ENCODE measurements around the gene C16orf89. TPM values are rescaled to one million over a fixed set of nuclear protein-coding genes. Genes with fewer than 3 reads are reported as not detected.

The C16orf89 gene
- total RNA-seq, 1 experiment from 2014 or later, result not detected

DNA sequence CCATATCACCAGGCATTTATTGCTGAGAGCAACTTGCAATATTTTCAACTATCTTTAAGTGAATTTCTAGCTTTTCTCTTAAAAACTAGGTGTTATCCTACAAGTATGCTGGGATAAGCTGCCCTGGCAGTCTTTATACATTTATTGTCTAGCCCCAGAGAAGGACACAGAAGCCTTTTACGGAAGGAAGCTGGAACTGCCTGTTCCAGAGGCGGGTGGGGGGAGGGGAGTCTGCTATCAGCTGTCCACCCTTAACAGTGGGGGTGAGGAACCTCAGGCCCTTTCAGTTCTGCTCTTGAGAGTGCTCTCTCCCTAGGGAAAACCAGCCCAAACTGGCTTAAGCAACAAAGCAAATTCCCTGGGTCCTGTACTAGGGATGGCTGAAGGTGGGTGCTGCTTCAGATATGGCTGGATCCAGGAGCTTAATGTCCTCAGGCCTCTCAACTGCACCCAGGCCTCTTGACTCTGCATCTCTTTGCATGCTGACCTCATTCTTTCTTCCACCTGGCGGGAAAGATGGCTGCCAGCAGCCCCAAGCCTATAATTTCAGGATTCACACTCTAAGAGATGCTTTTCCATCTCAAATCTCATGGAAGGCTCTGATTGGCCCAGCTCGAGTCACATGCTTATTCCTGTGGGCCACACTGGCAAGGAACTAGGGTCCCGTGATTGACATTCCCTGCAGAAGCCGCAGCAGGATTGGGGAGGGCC lies 48.6 kb downstream of the C16orf89 start:
- no TSS peak for BruUV-seq (replicated peaks)
- TF ChIP-seq EZH2 (IDR thresholded peaks at IDR 0.05; ENCODE audit: borderline replicate concordance, low read depth, low read length, poor library complexity, severe bottlenecking) (no peak), CTCF (conservative IDR thresholded peaks at IDR 0.05; ENCODE audit: low read depth, low read length) (no peak)
- CTCF ChIA-PET, result no interaction called here
- H3K27me3 ChIP-seq (replicated peaks; ENCODE audit: insufficient read depth, low read depth, low read length, poor library complexity), result peaks cover 5% of the 10 kb centered on the region
- H3K4me3 ChIP-seq (ENCODE audit: low read depth, low read length, poor library complexity, severe bottlenecking), result no peak overlapping the region
- no peaks in the 10 kb centered on the region for H3K4me1 ChIP-seq (ENCODE audit: insufficient read depth, low read length, poor library complexity, severe bottlenecking)
- POLR2A ChIA-PET (ENCODE audit: low non-redundant PET), result no interaction called here
- H3K9me3 ChIP-seq (ENCODE audit: low read depth, low read length, poor library complexity, severe bottlenecking), result no peaks in the 10 kb centered on the region
- H3K36me3 ChIP-seq (ENCODE audit: insufficient read depth, low read length, poor library complexity, severe bottlenecking), result no peaks in the 10 kb centered on the region
- no peak for DNase-seq (ENCODE audit: low spot score)
- intact Hi-C loops (cut with micrococcal nuclease; ENCODE audit: unreplicated experiment), result no loop called here
- no peak overlapping the region for H3K27ac ChIP-seq (ENCODE audit: low read depth, low read length, poor library complexity, severe bottlenecking)

DNA sequence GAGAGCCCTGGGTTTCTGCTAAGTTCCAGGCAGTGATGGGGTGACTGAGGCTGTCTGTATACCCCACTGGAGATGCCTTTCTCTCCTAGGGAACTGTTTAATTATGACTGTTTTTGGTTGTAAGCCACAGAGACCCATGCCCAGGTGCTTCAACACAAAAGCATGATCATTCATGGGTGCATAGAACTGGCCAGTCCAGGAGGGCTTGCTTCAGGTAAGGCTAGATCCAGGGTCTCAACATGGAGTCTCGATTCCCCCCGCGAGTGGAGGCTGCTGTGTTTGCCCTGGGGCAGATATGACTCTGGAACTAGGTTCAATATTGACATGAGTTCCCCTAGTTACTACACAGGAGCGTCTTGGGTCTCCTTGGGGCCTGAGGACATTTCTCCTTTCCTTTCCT lies 49.9 kb downstream of the C16orf89 start:
- H3K27me3 ChIP-seq (replicated peaks; ENCODE audit: insufficient read depth, low read depth, low read length, poor library complexity), result peaks cover 18% of the 10 kb centered on the region
- no peak for DNase-seq (ENCODE audit: low spot score)
- H3K4me3 ChIP-seq (ENCODE audit: low read depth, low read length, poor library complexity, severe bottlenecking), result no peak overlapping the region
- intact Hi-C loops (cut with micrococcal nuclease; ENCODE audit: unreplicated experiment), result no loop called here
- H3K9me3 ChIP-seq (ENCODE audit: low read depth, low read length, poor library complexity, severe bottlenecking), result no peaks in the 10 kb centered on the region
- no peaks in the 10 kb centered on the region for H3K36me3 ChIP-seq (ENCODE audit: insufficient read depth, low read length, poor library complexity, severe bottlenecking)
- CTCF ChIA-PET, result no interaction called here
- no peak for TF ChIP-seq CTCF (conservative IDR thresholded peaks at IDR 0.05; ENCODE audit: low read depth, low read length)
- TF ChIP-seq EZH2 (IDR thresholded peaks at IDR 0.05; ENCODE audit: borderline replicate concordance, low read depth, low read length, poor library complexity, severe bottlenecking), result no peak
- POLR2A ChIA-PET (ENCODE audit: low non-redundant PET), result no interaction called here
- no peak overlapping the region for H3K27ac ChIP-seq (ENCODE audit: low read depth, low read length, poor library complexity, severe bottlenecking)
- no TSS peak for BruUV-seq (replicated peaks)
- H3K4me1 ChIP-seq (ENCODE audit: insufficient read depth, low read length, poor library complexity, severe bottlenecking), result no peaks in the 10 kb centered on the region

GRCh38 chr16:5015351-5015750 lies 50.4 kb downstream of the C16orf89 start:
- Histone ChIP-seq H3K4me1 (ENCODE audit: insufficient read depth, low read length, poor library complexity, severe bottlenecking) (no peaks in the 10 kb centered on the region), H3K4me3 (ENCODE audit: low read depth, low read length, poor library complexity, severe bottlenecking) (no peak overlapping the region), H3K36me3 (ENCODE audit: insufficient read depth, low read length, poor library complexity, severe bottlenecking) (no peaks in the 10 kb centered on the region), H3K27me3 (replicated peaks; ENCODE audit: insufficient read depth, low read depth, low read length, poor library complexity) (peaks cover 23% of the 10 kb centered on the region), H3K9me3 (ENCODE audit: low read depth, low read length, poor library complexity, severe bottlenecking) (no peaks in the 10 kb centered on the region), H3K27ac (ENCODE audit: low read depth, low read length, poor library complexity, severe bottlenecking) (no peak overlapping the region)
- no TSS peak for BruUV-seq (replicated peaks)
- TF ChIP-seq EZH2 (IDR thresholded peaks at IDR 0.05; ENCODE audit: borderline replicate concordance, low read depth, low read length, poor library complexity, severe bottlenecking) (no peak), CTCF (conservative IDR thresholded peaks at IDR 0.05; ENCODE audit: low read depth, low read length) (no peak)
- no peak for DNase-seq (ENCODE audit: low spot score)
- POLR2A ChIA-PET (ENCODE audit: low non-redundant PET), result no interaction called here
- intact Hi-C loops (cut with micrococcal nuclease; ENCODE audit: unreplicated experiment), result no loop called here
- CTCF ChIA-PET, result no interaction called here

Measured in A673 (cell line).